HG03103 (cell line): ENCODE measurements around the gene OCLN.
"Not testable (repeated sequence)": the region's sequence is repeated elsewhere in the genome, so short reads cannot be mapped to it uniquely, and the experiment has no call there.

Experiments used
- ATAC-seq: cut with Tn5 transposase; IDR thresholded peaks from one replicate; pipeline ENCODE4 v1.9.1; 2021; ENCODE audit warnings: low read depth; ENCODE audit not compliant: unreplicated experiment

OCLN gene

DNA sequence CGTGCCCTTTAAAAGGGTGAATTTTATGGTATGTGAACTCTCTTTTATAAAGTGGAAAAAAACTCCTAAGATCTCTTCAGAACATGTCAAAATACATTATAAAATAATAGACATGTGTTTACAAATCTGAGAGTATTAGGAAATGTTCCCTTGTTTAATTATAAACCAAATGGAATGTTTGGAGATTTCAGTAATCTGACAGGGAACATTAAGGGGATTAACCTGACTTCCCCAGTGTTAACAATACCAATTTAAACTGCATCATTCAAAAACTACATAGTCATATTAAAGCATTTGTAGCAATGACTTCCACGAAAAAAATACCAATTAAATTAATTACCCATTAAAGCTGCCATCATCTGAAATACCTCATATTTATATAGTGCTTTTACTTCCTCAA, 1.6 kb upstream of the OCLN start:
- ATAC-seq, result no peak

DNA sequence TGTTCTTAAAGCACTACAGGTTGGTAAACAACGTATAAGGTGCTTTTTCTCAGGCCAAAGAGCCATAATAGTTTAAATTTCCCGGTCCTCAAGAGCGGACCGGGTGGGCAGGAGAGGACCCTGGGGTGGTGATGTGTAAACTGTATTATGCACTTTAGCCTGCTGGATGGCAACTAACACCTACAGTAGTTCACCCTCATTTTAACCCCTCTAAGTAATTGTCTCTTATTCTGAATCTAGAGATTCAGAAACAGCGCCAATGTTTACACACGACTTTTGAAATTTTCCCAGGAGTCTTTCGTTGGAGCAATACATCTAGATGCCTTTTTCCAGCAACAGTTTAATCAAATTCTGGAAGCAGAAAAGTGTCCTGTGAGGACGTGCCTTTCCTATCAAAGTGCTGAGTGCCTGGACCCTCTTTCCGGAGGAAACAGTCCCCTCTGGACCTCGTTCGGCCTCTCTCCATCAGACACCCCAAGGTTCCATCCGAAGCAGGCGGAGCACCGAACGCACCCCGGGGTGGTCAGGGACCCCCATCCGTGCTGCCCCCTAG, 676 bp upstream of the OCLN start:
- ATAC-seq, result no peak

DNA sequence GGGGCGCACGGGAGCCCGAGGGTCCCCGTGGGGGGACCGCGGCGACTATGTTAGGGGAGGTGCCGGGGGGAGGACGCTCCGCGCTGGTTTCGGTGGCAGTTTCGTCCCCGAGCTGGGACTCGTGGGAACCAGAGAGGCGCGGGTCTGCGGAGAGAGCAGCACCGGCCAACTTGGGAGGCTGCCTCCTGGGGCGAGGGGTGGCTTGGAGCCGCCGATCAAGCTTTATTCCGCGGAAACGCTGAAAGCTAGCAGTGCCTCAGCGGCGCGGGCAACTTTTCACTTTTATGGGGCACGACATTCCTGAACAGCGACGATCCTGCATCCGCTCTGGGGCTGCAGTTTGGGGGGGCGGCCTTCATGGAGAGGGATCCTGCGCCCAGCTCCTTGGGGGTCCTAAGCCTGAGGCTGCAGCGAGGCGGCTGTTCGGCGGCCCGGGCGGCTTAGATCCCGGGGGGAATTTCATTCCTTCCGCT, 369 bp downstream of the OCLN start:
- peak; percentile 30 for ATAC-seq

GRCh38 chr5:69493396-69494133, 975 bp downstream of the OCLN start:
- no peak for ATAC-seq

GRCh38 chr5:69494452-69494851, 1.9 kb downstream of the OCLN start:
- no peak for ATAC-seq

DNA sequence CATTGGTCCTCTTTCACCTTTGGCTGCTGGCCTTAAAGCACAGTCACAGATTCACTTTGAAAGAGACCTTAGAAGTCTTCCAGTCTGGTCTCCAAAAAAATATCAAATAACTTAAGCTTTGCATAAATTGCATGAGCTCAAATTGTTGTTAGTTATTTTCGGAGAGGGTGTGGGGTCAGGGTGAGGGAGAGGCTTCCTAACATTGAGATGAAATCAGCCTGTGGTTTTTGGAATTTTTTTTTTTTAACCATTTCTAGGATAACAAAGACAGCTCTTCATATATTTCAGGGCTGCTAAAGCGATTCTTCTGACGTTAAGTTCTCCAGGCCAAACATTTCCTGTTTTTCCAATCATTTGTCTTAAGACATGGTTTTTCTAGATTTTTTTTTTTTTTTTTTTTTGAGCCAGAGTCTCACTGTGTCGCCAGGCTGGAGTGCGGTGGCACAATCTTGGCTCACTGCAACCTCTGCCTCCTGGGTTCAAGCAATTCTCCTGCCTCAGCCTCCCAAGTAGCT, 4.5 kb downstream of the OCLN start:
- no peak for ATAC-seq

GRCh38 chr5:69498384-69498783, 5.8 kb downstream of the OCLN start:
- ATAC-seq, result no peak

GRCh38 chr5:69502367-69502766, 9.8 kb downstream of the OCLN start:
- no peak for ATAC-seq

DNA sequence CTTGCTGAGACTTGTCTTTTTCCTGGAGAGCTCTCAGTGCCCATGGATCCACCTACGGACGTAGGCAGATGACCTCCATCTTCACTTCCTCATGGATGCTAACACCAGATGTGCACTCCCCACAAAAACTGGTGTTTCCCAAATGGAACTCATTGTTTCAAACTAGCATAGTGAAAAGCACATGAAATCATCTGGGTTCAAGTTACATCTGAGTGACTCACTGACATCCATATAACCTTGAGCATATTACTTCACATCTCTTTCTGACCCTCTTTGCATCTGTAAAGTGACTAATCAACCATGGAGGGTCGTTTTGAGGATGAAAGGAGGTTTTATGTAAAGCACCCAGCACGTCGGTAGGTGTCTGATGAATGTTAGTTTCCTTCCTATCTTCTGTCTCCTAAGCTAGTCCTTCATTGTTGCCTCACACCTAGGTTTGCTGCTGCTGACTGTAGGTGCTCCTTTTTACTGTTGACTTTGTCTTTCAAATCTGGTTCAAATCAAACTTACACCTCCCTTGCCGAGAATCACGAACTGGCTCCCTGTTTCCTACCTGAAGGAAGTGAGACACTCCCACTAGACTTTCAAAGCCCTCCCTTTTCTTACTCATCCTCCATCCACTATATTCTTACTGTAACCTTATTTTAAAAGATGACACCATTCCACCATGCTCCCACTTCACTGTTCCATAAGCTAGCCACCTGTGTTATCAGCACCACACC, 10.3 kb downstream of the OCLN start:
- ATAC-seq, result no peak

DNA sequence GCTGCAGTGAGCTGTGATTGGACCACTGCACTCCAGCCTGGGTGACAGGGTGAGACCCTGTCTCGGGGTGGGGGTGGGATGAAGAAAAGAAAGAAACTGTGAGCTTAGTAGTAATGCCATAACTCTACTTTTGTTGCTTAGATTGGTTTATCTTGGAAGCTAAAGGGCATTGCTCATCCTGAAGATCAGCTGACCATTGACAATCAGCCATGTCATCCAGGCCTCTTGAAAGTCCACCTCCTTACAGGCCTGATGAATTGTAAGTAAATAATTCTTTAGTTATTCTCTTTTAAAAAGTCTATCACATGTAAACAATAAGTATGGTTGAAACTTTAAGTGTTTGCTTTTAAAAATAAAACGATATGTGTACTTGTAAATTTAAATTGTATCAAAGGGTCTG, 11.4 kb downstream of the OCLN start:
- no peak for ATAC-seq

DNA sequence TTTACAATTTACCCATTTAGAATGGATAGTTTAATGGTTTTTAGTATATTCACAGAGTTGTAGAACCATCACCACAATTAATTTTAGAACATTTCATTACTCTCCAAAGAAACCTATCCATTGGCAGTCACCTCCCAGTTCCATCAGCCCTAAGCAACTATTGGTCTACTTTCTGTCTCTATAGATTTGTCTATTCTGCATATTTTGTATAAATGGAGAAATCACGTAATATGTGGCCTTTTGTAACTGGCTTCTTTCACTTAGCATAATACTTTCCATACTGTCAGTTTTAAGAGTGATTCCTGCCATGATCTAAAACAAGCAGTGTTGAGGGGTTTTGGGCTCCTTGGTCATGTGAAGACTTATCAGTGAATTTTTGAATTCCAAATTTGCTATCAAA, 12.7 kb downstream of the OCLN start:
- no peak for ATAC-seq

- ATAC-seq, result no peak
These were observed 16.6 kb downstream of the OCLN start for GRCh38 chr5:69509212-69509611.

DNA sequence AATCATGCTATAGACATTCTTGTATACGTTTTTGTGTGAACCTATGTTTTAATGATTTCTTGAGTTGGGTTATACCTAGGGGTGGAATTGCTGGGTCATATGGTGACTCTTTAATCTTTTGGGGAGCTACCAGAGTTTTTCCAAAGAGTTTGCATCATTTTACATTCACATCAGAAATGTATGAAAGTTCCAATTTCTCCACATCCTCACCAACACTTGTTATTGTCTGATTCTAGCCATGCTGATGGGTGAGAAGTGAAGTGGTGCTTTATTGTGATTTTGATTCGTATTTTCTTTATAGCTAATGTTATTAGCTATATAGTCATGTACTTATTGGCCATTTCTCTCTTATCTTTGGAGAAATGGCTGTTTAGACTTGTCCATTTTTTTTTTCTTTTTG, 18.1 kb downstream of the OCLN start:
- no peak for ATAC-seq

GRCh38 chr5:69512740-69513260, 20.2 kb downstream of the OCLN start:
- no peak for ATAC-seq

DNA sequence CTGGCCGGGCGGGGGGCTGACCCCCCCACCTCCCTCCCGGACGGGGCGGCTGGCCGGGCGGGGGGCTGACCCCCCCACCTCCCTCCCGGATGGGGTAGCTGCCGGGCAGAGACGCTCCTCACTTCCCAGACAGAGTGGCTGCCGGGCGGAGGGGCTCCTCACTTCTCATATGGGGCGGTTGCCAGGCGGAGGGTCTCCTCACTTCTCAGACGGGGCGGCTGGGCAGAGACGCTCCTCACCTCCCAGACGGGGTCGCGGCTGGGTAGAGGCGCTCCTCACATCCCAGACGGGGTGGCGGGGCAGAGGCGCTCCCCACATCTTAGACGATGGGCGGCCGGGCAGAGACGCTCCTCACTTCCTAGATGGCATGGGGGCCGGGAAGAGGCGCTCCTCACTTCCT, 23.0 kb downstream of the OCLN start:
- not testable (repeated sequence) for ATAC-seq

- ATAC-seq, result no peak
These were observed 24.2 kb downstream of the OCLN start for GRCh38 chr5:69516769-69517168.

GRCh38 chr5:69517763-69518212, 25.2 kb downstream of the OCLN start:
- ATAC-seq, result no peak

GRCh38 chr5:69519285-69519684, 26.7 kb downstream of the OCLN start:
- ATAC-seq, result no peak

DNA sequence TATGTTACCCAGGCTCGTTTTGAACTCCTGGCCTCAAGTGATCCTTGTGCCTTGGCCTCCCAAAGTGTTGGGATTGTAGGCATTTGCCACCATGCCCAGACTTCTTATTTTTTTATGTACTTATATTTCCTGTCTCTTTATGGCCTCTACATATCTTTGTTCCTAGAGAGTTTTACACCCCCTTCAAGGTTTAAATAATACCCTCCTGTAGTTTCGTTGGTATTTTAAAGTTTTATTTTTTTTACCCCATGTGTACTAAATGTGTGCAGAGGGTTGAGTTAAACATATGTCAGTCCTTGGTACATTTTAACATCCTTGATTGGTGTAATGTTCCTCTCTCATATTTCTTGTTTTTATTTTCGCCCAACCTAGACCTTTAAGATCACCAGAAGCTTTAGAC, 29.4 kb downstream of the OCLN start:
- no peak for ATAC-seq

DNA sequence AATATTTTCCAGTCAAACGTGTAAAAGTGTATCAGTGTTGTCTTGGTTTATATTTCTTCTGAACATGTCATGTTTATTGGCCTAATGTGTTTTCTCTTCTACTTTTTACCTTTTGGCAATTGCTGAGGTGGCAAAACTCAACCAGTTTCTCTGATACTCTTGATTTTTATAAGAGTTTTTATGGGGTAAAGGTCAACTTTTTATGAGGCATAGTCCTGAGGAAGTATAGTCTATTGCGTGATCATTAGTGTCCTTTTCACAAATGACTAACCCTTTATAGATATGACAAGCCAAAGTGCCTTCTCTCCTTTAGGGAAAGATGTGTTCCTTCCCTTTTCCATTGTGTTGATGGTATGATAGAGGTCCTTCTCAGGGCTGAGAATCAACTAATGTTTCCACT, 32.9 kb downstream of the OCLN start:
- no peak for ATAC-seq

- no peak for ATAC-seq
These were observed 34.1 kb downstream of the OCLN start for GRCh38 chr5:69526660-69527059.
